ENCODE measurements around the gene TXNDC2. TPM values are rescaled to one million over a fixed set of nuclear protein-coding genes. Genes with fewer than 3 reads are reported as not detected.

Gene TXNDC2
- total and polyA plus RNA-seq, 2 experiments from 2014 or later: not detected

DNA sequence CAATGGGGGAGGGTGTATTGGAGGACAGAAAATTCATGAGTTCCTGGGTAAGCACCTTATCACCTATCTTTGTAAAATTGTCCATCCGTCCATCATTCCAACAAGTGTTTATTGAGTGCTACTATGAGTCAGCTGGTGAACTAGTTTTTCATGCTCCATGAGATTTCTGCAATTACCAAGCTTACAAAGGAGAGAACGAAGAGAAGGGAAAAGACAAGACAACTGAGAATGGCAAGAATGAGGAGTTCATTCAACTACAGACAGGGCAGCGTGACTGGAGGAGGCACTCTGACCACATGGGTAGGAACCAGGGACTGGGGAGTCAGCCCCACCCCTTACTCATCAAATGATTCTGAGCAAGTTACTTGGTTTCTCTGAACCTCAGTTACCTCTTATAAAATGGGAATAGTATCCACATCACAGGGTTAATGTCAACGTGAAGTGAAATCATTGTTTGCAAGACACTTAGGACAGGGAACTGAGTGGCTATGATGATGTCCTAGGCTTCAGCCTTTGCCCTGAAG is 18.6 kb upstream of the TXNDC2 start:
- H3K4me2 ChIP-seq (ENCODE audit: unreplicated experiment): no peak overlapping the region
- no peaks in the 10 kb centered on the region for H3K79me2 ChIP-seq (ENCODE audit: insufficient read depth)
- no peaks in the 10 kb centered on the region for H3K9me3 ChIP-seq (ENCODE audit: low read depth)
- H3F3A ChIP-seq (ENCODE audit: insufficient read depth): peaks cover 31% of the 10 kb centered on the region
- WGBS, 2 experiments (ENCODE audit: low coverage in 1 of 2, low lambda C conversion rate in 2 of 2, missing lambda C conversion rate in 2 of 2): 72 to 81% methylated on average over 4 of the region's 4 CpGs
- no peak overlapping the region for H3K4me3 ChIP-seq
- H2AFZ ChIP-seq: no peak overlapping the region
- TF ChIP-seq EZH2phosphoT487 (IDR thresholded peaks at IDR 0.05; ENCODE audit: insufficient read depth, low read depth): no peak
- no peak for TF ChIP-seq EZH2 (IDR thresholded peaks at IDR 0.05; ENCODE audit: insufficient read depth, poor library complexity, severe bottlenecking)
- no peaks in the 10 kb centered on the region for H3K9me2 ChIP-seq (ENCODE audit: insufficient read depth)
- H3K27me3 ChIP-seq (replicated peaks; ENCODE audit: insufficient read depth): no peaks in the 10 kb centered on the region
- no peak overlapping the region for H3K9ac ChIP-seq
- no peak overlapping the region for H3K27ac ChIP-seq
- no peaks in the 10 kb centered on the region for H3K36me3 ChIP-seq (ENCODE audit: low read depth)
- in situ Hi-C loops (cut with MboI): no loop called here
- H4K20me1 ChIP-seq (ENCODE audit: insufficient read depth): no peaks in the 10 kb centered on the region
- DNase-seq: no peak
- peaks cover 16% of the 10 kb centered on the region for H3K4me1 ChIP-seq (ENCODE audit: insufficient read depth)

- no peaks in the 10 kb centered on the region for H3K27me3 ChIP-seq (replicated peaks; ENCODE audit: insufficient read depth)
- WGBS, 2 experiments (ENCODE audit: low coverage in 1 of 2, low lambda C conversion rate in 2 of 2, missing lambda C conversion rate in 2 of 2): 76 to 78% methylated on average over 6 of the region's 6 CpGs
- H3K9ac ChIP-seq: no peak overlapping the region
- no peaks in the 10 kb centered on the region for H3K36me3 ChIP-seq (ENCODE audit: low read depth)
- H3K27ac ChIP-seq: peak overlapping the region; percentile 18; the same call in 1 of the 2 replicates
- peaks cover 16% of the 10 kb centered on the region for H3K4me1 ChIP-seq (ENCODE audit: insufficient read depth)
- no peaks in the 10 kb centered on the region for H3K9me2 ChIP-seq (ENCODE audit: insufficient read depth)
- no peak for DNase-seq
- no peaks in the 10 kb centered on the region for H3K79me2 ChIP-seq (ENCODE audit: insufficient read depth)
- H2AFZ ChIP-seq: peak overlapping the region; percentile 69; the same call in 1 of the 2 replicates
- in situ Hi-C loops (cut with MboI): no loop called here
- TF ChIP-seq EZH2 (IDR thresholded peaks at IDR 0.05; ENCODE audit: insufficient read depth, poor library complexity, severe bottlenecking): no peak
- no peak for TF ChIP-seq EZH2phosphoT487 (IDR thresholded peaks at IDR 0.05; ENCODE audit: insufficient read depth, low read depth)
- no peaks in the 10 kb centered on the region for H3K9me3 ChIP-seq (ENCODE audit: low read depth)
- peaks cover 31% of the 10 kb centered on the region for H3F3A ChIP-seq (ENCODE audit: insufficient read depth)
- no peaks in the 10 kb centered on the region for H4K20me1 ChIP-seq (ENCODE audit: insufficient read depth)
- no peak overlapping the region for H3K4me3 ChIP-seq
- no peak overlapping the region for H3K4me2 ChIP-seq (ENCODE audit: unreplicated experiment)
These were observed 16.7 kb upstream of the TXNDC2 start for GRCh38 chr18:9868857-9869714.

- Histone ChIP-seq H3K27ac (peak overlapping the region; percentile 18; the same call in 1 of the 2 replicates), H3K27me3 (replicated peaks; ENCODE audit: insufficient read depth) (no peaks in the 10 kb centered on the region), H3K4me3 (no peak overlapping the region), H3F3A (ENCODE audit: insufficient read depth) (peaks cover 31% of the 10 kb centered on the region), H3K4me2 (ENCODE audit: unreplicated experiment) (peak overlapping the region; percentile 7), H2AFZ (peak overlapping the region; percentile 69), H4K20me1 (ENCODE audit: insufficient read depth) (no peaks in the 10 kb centered on the region), H3K9ac (0 out of 2 replicates have a peak overlapping the region, but pooled peaks have one; percentile 5), H3K36me3 (ENCODE audit: low read depth) (no peaks in the 10 kb centered on the region), H3K9me3 (ENCODE audit: low read depth) (no peaks in the 10 kb centered on the region), H3K79me2 (ENCODE audit: insufficient read depth) (no peaks in the 10 kb centered on the region), H3K9me2 (ENCODE audit: insufficient read depth) (no peaks in the 10 kb centered on the region), H3K4me1 (ENCODE audit: insufficient read depth) (peaks cover 16% of the 10 kb centered on the region)
- TF ChIP-seq EZH2 (IDR thresholded peaks at IDR 0.05; ENCODE audit: insufficient read depth, poor library complexity, severe bottlenecking): no peak
- WGBS, 2 experiments (ENCODE audit: low coverage in 1 of 2, low lambda C conversion rate in 2 of 2, missing lambda C conversion rate in 2 of 2): 63 to 66% methylated on average over 9 of the region's 9 CpGs
- peak; percentile 82 for DNase-seq
- in situ Hi-C loops (cut with MboI): no loop called here
These were observed 15.9 kb upstream of the TXNDC2 start for GRCh38 chr18:9869715-9870430.

GRCh38 chr18:9870431-9871008 is 15.3 kb upstream of the TXNDC2 start:
- Histone ChIP-seq H4K20me1 (ENCODE audit: insufficient read depth) (no peaks in the 10 kb centered on the region), H2AFZ (peak overlapping the region; percentile 69), H3F3A (ENCODE audit: insufficient read depth) (peaks cover 31% of the 10 kb centered on the region), H3K36me3 (ENCODE audit: low read depth) (no peaks in the 10 kb centered on the region), H3K27me3 (replicated peaks; ENCODE audit: insufficient read depth) (no peaks in the 10 kb centered on the region), H3K9me3 (ENCODE audit: low read depth) (no peaks in the 10 kb centered on the region), H3K4me2 (ENCODE audit: unreplicated experiment) (peak overlapping the region; percentile 7), H3K27ac (no peak overlapping the region), H3K4me3 (no peak overlapping the region), H3K79me2 (ENCODE audit: insufficient read depth) (no peaks in the 10 kb centered on the region), H3K9me2 (ENCODE audit: insufficient read depth) (no peaks in the 10 kb centered on the region), H3K4me1 (ENCODE audit: insufficient read depth) (peaks cover 16% of the 10 kb centered on the region), H3K9ac (0 out of 2 replicates have a peak overlapping the region, but pooled peaks have one; percentile 5)
- DNase-seq: no peak
- in situ Hi-C loops (cut with MboI): no loop called here
- TF ChIP-seq EZH2 (IDR thresholded peaks at IDR 0.05; ENCODE audit: insufficient read depth, poor library complexity, severe bottlenecking) (no peak), EZH2phosphoT487 (IDR thresholded peaks at IDR 0.05; ENCODE audit: insufficient read depth, low read depth) (no peak)
- WGBS, 2 experiments (ENCODE audit: low coverage in 1 of 2, low lambda C conversion rate in 2 of 2, missing lambda C conversion rate in 2 of 2): 78 to 87% methylated on average over 4 of the region's 4 CpGs
